Measurements from ENCODE around the gene RBM23.

The RBM23 gene

DNA sequence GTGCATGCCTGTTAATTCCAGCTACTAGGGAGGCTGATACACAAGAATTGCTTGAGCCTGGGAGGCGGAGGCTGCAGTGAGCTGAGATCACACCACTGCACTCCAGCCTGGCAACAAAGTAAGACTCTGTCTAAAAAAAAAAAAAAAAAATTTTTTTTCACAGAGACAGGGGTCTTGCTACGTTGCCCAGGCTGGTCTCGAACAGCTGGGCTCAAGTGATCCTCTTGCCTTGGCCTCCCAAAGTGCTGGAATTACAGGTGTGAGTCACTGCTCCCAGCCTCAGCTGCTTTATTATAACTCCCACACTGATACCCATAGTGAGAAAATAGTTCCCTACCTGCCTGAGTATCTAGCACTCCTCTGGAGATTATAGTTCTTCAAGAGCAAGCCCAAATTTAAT, 26.7 kb upstream of the RBM23 start:
- DNase-seq (ENCODE audit: low read depth), result no peak
- no peak overlapping the region for H3K4me3 ChIP-seq (ENCODE audit: low read length)
- TF ChIP-seq, protein P1, sequence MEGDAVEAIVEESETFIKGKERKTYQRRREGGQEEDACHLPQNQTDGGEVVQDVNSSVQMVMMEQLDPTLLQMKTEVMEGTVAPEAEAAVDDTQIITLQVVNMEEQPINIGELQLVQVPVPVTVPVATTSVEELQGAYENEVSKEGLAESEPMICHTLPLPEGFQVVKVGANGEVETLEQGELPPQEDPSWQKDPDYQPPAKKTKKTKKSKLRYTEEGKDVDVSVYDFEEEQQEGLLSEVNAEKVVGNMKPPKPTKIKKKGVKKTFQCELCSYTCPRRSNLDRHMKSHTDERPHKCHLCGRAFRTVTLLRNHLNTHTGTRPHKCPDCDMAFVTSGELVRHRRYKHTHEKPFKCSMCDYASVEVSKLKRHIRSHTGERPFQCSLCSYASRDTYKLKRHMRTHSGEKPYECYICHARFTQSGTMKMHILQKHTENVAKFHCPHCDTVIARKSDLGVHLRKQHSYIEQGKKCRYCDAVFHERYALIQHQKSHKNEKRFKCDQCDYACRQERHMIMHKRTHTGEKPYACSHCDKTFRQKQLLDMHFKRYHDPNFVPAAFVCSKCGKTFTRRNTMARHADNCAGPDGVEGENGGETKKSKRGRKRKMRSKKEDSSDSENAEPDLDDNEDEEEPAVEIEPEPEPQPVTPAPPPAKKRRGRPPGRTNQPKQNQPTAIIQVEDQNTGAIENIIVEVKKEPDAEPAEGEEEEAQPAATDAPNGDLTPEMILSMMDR (IDR thresholded peaks at IDR 0.05; ENCODE audit: insufficient read depth, low read depth, low read length, missing control alignments), result no peak

DNA sequence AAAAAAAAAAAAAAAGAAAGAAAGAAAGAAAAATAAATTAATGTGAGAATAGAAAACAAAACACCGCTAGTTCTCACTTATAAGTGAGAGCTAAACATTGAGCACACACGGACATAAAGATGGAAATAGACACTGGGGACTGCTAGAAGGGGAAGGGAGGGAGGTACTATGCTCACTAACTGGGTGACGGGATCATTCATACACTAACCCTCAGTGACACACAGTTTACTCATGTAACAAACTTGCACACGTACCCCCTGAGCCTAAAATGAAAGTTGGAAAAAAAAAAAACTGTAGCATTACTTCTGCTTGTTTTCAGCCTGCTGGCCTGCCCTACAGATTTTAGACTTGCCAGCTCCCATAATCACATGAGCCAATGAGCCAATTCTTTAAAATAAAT, 20.7 kb upstream of the RBM23 start:
- H3K4me3 ChIP-seq (ENCODE audit: low read length), result no peak overlapping the region
- DNase-seq (ENCODE audit: low read depth), result no peak
- TF ChIP-seq, protein P1 (IDR thresholded peaks at IDR 0.05; ENCODE audit: insufficient read depth, low read depth, low read length, missing control alignments), result no peak

DNA sequence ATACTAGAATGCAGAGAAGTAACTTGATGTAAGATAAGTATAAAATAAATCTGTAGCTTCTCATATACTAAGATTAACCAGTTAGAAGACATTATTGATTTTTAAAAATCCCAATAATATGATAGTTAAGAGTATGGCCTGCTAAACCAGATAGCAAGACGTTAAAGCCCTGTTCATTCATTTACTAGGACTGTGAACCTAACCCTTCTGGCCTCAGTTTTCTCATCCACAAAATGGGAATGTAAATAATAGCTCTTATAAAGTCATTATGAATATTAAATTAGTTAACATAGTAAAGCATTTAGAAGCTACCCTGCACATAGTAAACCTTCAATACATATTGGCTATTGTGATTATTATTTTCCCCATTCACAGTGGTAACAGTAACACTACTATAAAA, 16.2 kb upstream of the RBM23 start:
- H3K4me3 ChIP-seq (ENCODE audit: low read length), result no peak overlapping the region
- no peak for DNase-seq (ENCODE audit: low read depth)
- TF ChIP-seq, protein P1 (IDR thresholded peaks at IDR 0.05; ENCODE audit: insufficient read depth, low read depth, low read length, missing control alignments), result no peak

DNA sequence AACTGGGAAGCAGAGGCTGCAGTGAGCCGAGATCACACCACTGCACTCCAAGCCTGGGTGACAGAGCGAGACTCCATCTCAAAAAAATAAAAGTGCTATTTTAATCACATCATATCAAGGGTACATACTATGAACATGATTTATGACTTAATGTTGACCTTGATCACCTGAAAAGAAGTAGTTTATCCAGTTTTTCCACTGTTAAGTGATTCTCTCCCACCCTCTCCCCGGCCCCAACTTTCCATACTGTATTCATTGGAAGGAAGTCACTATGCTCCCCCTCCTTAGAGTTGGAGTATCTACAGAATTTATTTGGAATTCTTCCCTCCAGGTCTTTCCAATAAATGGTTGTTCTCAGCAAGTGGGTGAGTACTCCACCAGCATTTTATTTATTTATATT, 13.2 kb upstream of the RBM23 start:
- TF ChIP-seq, protein P1 (IDR thresholded peaks at IDR 0.05; ENCODE audit: insufficient read depth, low read depth, low read length, missing control alignments), result no peak
- no peak overlapping the region for H3K4me3 ChIP-seq (ENCODE audit: low read length)
- no peak for DNase-seq (ENCODE audit: low read depth)

DNA sequence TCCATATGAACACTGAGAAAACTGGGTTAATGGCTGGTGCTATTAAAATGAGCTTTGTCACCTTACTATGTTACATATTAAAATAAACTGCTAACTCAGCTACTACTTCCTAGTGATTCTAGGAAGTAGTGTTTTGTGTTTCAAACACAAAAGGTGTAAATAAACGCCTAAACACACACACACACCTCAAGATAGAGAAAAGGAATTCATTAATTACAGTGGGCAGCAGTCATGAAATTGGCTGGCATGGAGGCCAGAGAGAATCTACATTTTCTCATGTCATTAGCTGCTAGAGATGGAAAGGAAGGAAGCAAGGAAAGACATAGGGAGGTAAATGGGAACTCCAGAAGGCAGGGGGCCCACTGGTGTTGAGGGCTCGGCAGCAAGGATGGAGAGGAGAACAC, 11.0 kb upstream of the RBM23 start:
- TF ChIP-seq, protein P1 (IDR thresholded peaks at IDR 0.05; ENCODE audit: insufficient read depth, low read depth, low read length, missing control alignments), result no peak
- DNase-seq (ENCODE audit: low read depth), result no peak
- H3K4me3 ChIP-seq (ENCODE audit: low read length), result peak overlapping the region; percentile 48

DNA sequence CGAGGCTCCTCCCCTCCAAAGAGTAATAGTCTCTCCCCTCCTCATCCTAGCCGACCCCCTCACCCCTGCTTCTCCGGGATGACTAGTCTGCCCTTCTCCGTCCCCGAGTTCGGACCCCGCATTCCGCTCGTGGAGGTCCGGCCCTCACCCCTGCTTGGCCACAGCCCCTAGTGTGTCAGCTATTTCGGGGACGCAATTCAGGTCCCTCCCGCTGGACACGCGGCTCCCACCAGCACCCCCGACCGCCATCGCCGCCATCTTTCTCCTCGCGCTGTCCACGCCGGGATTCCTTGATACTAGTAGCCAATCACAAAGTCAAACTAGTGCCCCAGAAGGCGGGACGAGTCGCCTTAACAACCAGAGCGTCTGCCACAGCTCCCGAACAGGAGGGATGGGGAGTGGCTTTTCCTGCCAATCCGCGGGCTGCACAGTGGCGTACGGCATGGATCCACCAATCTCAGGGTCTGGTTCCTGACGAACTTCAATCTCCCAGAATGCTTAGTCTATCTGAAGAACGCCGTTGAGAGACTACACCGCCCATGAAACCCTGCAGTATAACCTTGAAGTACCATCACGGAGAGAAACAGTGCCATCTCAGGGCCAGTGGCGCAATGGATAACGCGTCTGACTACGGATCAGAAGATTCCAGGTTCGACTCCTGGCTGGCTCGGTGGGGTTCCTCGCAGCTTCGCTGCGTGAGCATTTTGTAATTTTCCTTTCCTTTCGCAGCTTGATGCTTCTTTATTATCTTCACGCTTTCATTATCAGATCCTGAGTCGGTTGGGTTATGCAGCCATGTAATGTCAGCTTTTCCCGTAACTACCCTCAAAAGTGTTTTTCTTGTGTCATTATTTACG, 10.4 kb upstream of the RBM23 start, which contains the start of gene PRMT5:
Gene PRMT5, minus strand, starts transcription at position 273 of the 857 bp plus-strand sequence. Its CDS starts 15 bp downstream, at position 258.
- peak within 1 kb of the TSS; percentile 100 for H3K4me3 ChIP-seq (ENCODE audit: low read length)
- TF ChIP-seq, protein P1 (IDR thresholded peaks at IDR 0.05; ENCODE audit: insufficient read depth, low read depth, low read length, missing control alignments), result no peak
- DNase-seq (ENCODE audit: low read depth), result peak; percentile 100
